Activated CD4-positive, CD25-positive, alpha-beta regulatory T cell (primary cell): Measurements from ENCODE around the gene GPR108.
"Not testable (repeated sequence)": the region's sequence is repeated elsewhere in the genome, so short reads cannot be mapped to it uniquely, and the experiment has no call there.

ENCODE experiments used
- DNase-seq, 4 experiments: peaks; one replicate each; lab custom pipeline; 2025; lab: John Stamatoyannopoulos, UW

The GPR108 gene

GRCh38 chr19:6720369-6721137, 16.8 kb downstream of the GPR108 start, which contains the start of gene C3:
Gene C3 (minus strand): TSS chr19:6720650. CDS start chr19:6720589, 61 bp downstream.
- no peak for DNase-seq

GRCh38 chr19:6719992-6720368, 17.4 kb downstream of the GPR108 start:
- no peak for DNase-seq

GRCh38 chr19:6719540-6719861, 17.9 kb downstream of the GPR108 start:
- no peak for DNase-seq

- no peak for DNase-seq
Measured at GRCh38 chr19:6718741-6719539, 18.4 kb downstream of the GPR108 start.

- DNase-seq: no peak
Measured at GRCh38 chr19:6718111-6718740, 19.2 kb downstream of the GPR108 start.

GRCh38 chr19:6717441-6717971, 19.9 kb downstream of the GPR108 start:
- DNase-seq: no peak

- DNase-seq: no peak
Measured at GRCh38 chr19:6717036-6717435, 20.3 kb downstream of the GPR108 start.

GRCh38 chr19:6716610-6716970, 20.8 kb downstream of the GPR108 start:
- DNase-seq: no peak

GRCh38 chr19:6714749-6715555, 22.4 kb downstream of the GPR108 start:
- DNase-seq: no peak

- no peak for DNase-seq
Measured at GRCh38 chr19:6713773-6714692, 23.3 kb downstream of the GPR108 start.

- DNase-seq: no peak
Measured at GRCh38 chr19:6712692-6713670, 24.4 kb downstream of the GPR108 start.

GRCh38 chr19:6712231-6712630, 25.1 kb downstream of the GPR108 start:
- DNase-seq: no peak

- no peak for DNase-seq
Measured at GRCh38 chr19:6711605-6712004, 25.8 kb downstream of the GPR108 start.

- DNase-seq: no peak
Measured at GRCh38 chr19:6711078-6711361, 26.4 kb downstream of the GPR108 start.

- no peak for DNase-seq
Measured at GRCh38 chr19:6710273-6711077, 26.9 kb downstream of the GPR108 start.

- no peak for DNase-seq
Measured at GRCh38 chr19:6709549-6709948, 27.8 kb downstream of the GPR108 start.

GRCh38 chr19:6708913-6709312, 28.5 kb downstream of the GPR108 start:
- DNase-seq: not testable (repeated sequence)

- no peak for DNase-seq
Measured at GRCh38 chr19:6708346-6708745, 29.0 kb downstream of the GPR108 start.

GRCh38 chr19:6707658-6708018, 29.7 kb downstream of the GPR108 start:
- DNase-seq: no peak
